HG03457 (cell line): ENCODE measurements around the gene ANKRD45.
"Not testable (repeated sequence)": the region's sequence is repeated elsewhere in the genome, so short reads cannot be mapped to it uniquely, and the experiment has no call there.

Source experiments
- ATAC-seq: cut with Tn5 transposase; IDR thresholded peaks from one replicate; pipeline ENCODE4 v1.9.1; 2021; ENCODE audit warnings: moderate number of reproducible peaks; ENCODE audit not compliant: unreplicated experiment

ANKRD45 gene

GRCh38 chr1:173646656-173647055 lies 23.0 kb downstream of the ANKRD45 start:
- ATAC-seq = no peak

GRCh38 chr1:173642450-173643139 lies 27.1 kb downstream of the ANKRD45 start:
- ATAC-seq = not testable (repeated sequence)

GRCh38 chr1:173639102-173639501 lies 30.5 kb downstream of the ANKRD45 start:
- no peak for ATAC-seq

- ATAC-seq = no peak
These were observed 31.3 kb downstream of the ANKRD45 start for GRCh38 chr1:173638043-173639021.

GRCh38 chr1:173637236-173638042 lies 32.2 kb downstream of the ANKRD45 start:
- not testable (repeated sequence) for ATAC-seq

GRCh38 chr1:173635116-173635515 lies 34.5 kb downstream of the ANKRD45 start, which contains the start of gene TEX50:
TSS of gene TEX50 (plus strand) at chr1:173635338. CDS start at chr1:173635522, 184 bp downstream.
- no peak for ATAC-seq

- no peak for ATAC-seq
These were observed 40.8 kb downstream of the ANKRD45 start for GRCh38 chr1:173628888-173629287.

- no peak for ATAC-seq
These were observed 42.4 kb downstream of the ANKRD45 start for GRCh38 chr1:173627269-173627668.

- ATAC-seq = no peak
These were observed 52.8 kb downstream of the ANKRD45 start for GRCh38 chr1:173616859-173617258.

- ATAC-seq = not testable (repeated sequence)
These were observed 56.6 kb downstream of the ANKRD45 start for GRCh38 chr1:173613086-173613485.

GRCh38 chr1:173608503-173609216 lies 61.0 kb downstream of the ANKRD45 start:
- ATAC-seq = no peak

- ATAC-seq = no peak
These were observed 66.5 kb downstream of the ANKRD45 start, which contains the start of gene SLC9C2 for GRCh38 chr1:173603056-173603591. TSS of gene SLC9C2 (minus strand) at chr1:173603072. CDS start at chr1:173601776, 1,296 bp downstream.

GRCh38 chr1:173601588-173601987 lies 68.1 kb downstream of the ANKRD45 start:
- ATAC-seq = no peak

- ATAC-seq = no peak
These were observed 73.4 kb downstream of the ANKRD45 start for GRCh38 chr1:173596097-173596825.

- not testable (repeated sequence) for ATAC-seq
These were observed 78.5 kb downstream of the ANKRD45 start for GRCh38 chr1:173591138-173591537.

GRCh38 chr1:173590557-173590956 lies 79.1 kb downstream of the ANKRD45 start:
- no peak for ATAC-seq

GRCh38 chr1:173581383-173582079 lies 88.1 kb downstream of the ANKRD45 start:
- no peak for ATAC-seq

- no peak for ATAC-seq
These were observed 89.0 kb downstream of the ANKRD45 start for GRCh38 chr1:173580658-173581057.

GRCh38 chr1:173580071-173580470 lies 89.6 kb downstream of the ANKRD45 start:
- no peak for ATAC-seq
